AG04449 (cell line): Measurements from ENCODE around the gene SESN2.

Experiments
- CTCF ChIA-PET: fragments of 350-600 bp; formaldehyde crosslinking; extraction: SDS; loops from one replicate; lab custom pipeline; 2021; ENCODE audit warnings: antibody characterized with exemption; lab: Yijun Ruan, JAX
- POLR2A ChIA-PET: fragments of 400-600, 350-600 bp; formaldehyde crosslinking; extraction: SDS; loops from one replicate; lab custom pipeline; 2020; ENCODE audit warnings: antibody characterized with exemption, inconsistent platforms; lab: Yijun Ruan, JAX
- DNase-seq: peaks from one replicate; pipeline ENCODE4 v3.0.0-alpha.2; 2010; ENCODE audit warnings: low read depth, low spot score
- H3K4me3 ChIP-seq: 2 replicates; pipeline ENCODE4 v1.5.1; 2011; ENCODE audit warnings: low read depth, mild to moderate bottlenecking, control low read depth, low read length
- CTCF ChIP-seq: IDR thresholded peaks from one replicate; pipeline ENCODE4 v1.5.1; 2011; ENCODE audit warnings: mild to moderate bottlenecking, moderate library complexity, low read length, control low read depth, inconsistent platforms; ENCODE audit not compliant: insufficient read depth; ENCODE audit errors: missing control alignments

SESN2 gene

GRCh38 chr1:28282426-28283407 lies 23.4 kb downstream of the SESN2 start:
- ChIA-PET CTCF (no interaction called here), POLR2A (no interaction called here)
- DNase-seq = no peak
- TF ChIP-seq CTCF = no peak
- H3K4me3 ChIP-seq = no peak overlapping the region

GRCh38 chr1:28286111-28286510 lies 26.8 kb downstream of the SESN2 start:
- no peak overlapping the region for H3K4me3 ChIP-seq
- TF ChIP-seq CTCF = no peak
- CTCF ChIA-PET = no interaction called here
- no peak for DNase-seq
- POLR2A ChIA-PET = interaction anchor here (0.7 to 2.1 kb wide), 2 partner anchors 9 to 307 kb away, joined by 3 to 4 read pairs; no protein-coding TSS in a partner anchor

GRCh38 chr1:28288487-28288886 lies 29.2 kb downstream of the SESN2 start:
- POLR2A ChIA-PET = interaction anchor here (0.9 to 1.1 kb wide), 3 partner anchors 15 to 40 kb away, joined by 3 to 4 read pairs (median 3); partner anchors contain the start of genes MED18 and SESN2
- no peak for TF ChIP-seq CTCF
- no peak overlapping the region for H3K4me3 ChIP-seq
- CTCF ChIA-PET = interaction anchor here (1.2 to 2.9 kb wide), 2 partner anchors 15 to 39 kb away, joined by 3 to 12 read pairs; no protein-coding TSS in a partner anchor
- no peak for DNase-seq

- POLR2A ChIA-PET = no interaction called here
- CTCF ChIA-PET = interaction anchor here (0.7 kb wide), 1 partner anchor 38 kb away, joined by 3 read pairs; no protein-coding TSS in a partner anchor
- no peak for DNase-seq
- TF ChIP-seq CTCF = no peak
- no peak overlapping the region for H3K4me3 ChIP-seq
Measured at GRCh38 chr1:28290851-28291250, 31.5 kb downstream of the SESN2 start.

- no peak for DNase-seq
- CTCF ChIA-PET = interaction anchor here (2.3 kb wide), 1 partner anchor 43 kb away, joined by 7 read pairs; no protein-coding TSS in a partner anchor
Measured at GRCh38 chr1:28291711-28292110, 32.4 kb downstream of the SESN2 start.

More at GRCh38 chr1:28291711-28292110, 32.4 kb downstream of the SESN2 start:
- no peak overlapping the region for H3K4me3 ChIP-seq
- no peak for TF ChIP-seq CTCF
- POLR2A ChIA-PET = no interaction called here
